ENCODE data around the gene ECI1. TPM values are rescaled to one million over a fixed set of nuclear protein-coding genes. Genes with fewer than 3 reads are reported as not detected.

ECI1 gene
- total RNA-seq, 1 donor from 2014 or later = 50.4 TPM

DNA sequence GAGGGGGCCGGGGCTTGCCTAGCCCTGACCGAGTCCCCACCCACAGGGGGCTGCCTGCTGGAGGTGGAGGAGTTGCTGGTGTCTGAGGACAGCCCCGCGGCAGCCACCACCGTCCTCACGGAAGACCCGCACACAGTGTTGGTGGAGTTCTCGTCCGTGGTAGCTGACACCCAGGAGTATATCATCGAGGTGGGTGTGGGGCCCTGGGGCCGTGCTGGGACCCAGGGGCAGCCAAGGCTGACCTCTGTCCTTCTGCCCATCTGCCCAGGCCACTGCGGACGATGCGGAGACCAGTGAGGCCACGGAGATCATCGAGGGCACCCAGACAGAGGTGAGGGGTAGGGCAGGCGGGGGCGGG is 16.6 kb downstream of the ECI1 start:
- intact Hi-C loops (cut with DNase I) = no loop called here
- no peaks in the 10 kb centered on the region for H3K9me3 ChIP-seq
- DNase-seq (no peak), ATAC-seq (no peak)
- TF ChIP-seq, protein P1, sequence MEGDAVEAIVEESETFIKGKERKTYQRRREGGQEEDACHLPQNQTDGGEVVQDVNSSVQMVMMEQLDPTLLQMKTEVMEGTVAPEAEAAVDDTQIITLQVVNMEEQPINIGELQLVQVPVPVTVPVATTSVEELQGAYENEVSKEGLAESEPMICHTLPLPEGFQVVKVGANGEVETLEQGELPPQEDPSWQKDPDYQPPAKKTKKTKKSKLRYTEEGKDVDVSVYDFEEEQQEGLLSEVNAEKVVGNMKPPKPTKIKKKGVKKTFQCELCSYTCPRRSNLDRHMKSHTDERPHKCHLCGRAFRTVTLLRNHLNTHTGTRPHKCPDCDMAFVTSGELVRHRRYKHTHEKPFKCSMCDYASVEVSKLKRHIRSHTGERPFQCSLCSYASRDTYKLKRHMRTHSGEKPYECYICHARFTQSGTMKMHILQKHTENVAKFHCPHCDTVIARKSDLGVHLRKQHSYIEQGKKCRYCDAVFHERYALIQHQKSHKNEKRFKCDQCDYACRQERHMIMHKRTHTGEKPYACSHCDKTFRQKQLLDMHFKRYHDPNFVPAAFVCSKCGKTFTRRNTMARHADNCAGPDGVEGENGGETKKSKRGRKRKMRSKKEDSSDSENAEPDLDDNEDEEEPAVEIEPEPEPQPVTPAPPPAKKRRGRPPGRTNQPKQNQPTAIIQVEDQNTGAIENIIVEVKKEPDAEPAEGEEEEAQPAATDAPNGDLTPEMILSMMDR (IDR thresholded peaks at IDR 0.05) = no peak
- H3K27ac ChIP-seq = no peak overlapping the region
- H3K4me1 ChIP-seq = peaks cover 25% of the 10 kb centered on the region
- peaks cover 30% of the 10 kb centered on the region for H3K27me3 ChIP-seq (ENCODE audit: low read depth)
- no peak overlapping the region for H3K4me3 ChIP-seq
- H3K36me3 ChIP-seq = peaks cover 61% of the 10 kb centered on the region

- Histone ChIP-seq H3K27me3 (ENCODE audit: low read depth) (peaks cover 30% of the 10 kb centered on the region), H3K4me3 (no peak overlapping the region), H3K27ac (no peak overlapping the region), H3K9me3 (no peaks in the 10 kb centered on the region), H3K4me1 (peaks cover 25% of the 10 kb centered on the region), H3K36me3 (peaks cover 65% of the 10 kb centered on the region)
- DNase-seq (no peak), ATAC-seq (no peak)
- intact Hi-C loops (cut with DNase I) = no loop called here
- TF ChIP-seq, protein P1 (IDR thresholded peaks at IDR 0.05) = no peak
Measured at GRCh38 chr16:2233872-2234812, 17.2 kb downstream of the ECI1 start.

DNA sequence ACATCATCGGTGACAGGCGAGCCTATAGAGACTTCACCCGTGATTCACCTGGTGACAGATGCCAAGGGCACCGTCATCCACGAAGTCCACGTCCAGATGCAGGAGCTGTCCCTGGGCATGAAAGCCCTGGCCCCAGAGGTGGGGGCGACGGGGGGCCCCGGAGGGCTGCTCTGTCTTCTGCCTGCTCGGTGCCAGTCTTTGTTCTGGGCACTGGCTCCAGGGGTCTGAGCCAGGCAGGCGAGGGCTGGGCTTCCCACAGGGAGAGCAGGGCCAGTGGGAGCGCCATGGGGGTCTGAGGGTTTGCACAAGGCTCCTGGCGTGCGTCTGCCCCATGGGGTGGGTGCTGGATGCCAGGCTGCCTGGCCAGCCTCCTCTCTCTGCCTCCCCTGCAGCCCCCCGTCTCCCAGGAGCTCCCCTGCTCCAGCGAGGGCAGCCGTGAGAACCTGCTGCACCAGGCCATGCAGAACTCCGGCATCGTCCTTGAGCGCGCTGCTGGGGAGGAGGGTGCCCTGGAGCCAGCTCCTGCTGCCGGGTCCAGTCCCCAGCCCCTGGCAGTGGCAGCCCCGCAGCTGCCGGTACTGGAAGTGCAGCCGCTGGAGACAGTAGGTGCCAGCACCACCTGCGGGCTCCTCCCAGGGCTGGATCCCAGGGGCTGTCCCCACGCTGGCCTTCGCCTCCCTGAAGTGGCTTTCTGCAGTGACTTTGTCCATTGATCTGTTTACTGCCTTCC is 18.2 kb downstream of the ECI1 start:
- ATAC-seq (no peak), DNase-seq (no peak)
- TF ChIP-seq, protein P1 (IDR thresholded peaks at IDR 0.05) = no peak
- Histone ChIP-seq H3K36me3 (peaks cover 75% of the 10 kb centered on the region), H3K27me3 (ENCODE audit: low read depth) (peaks cover 30% of the 10 kb centered on the region), H3K27ac (no peak overlapping the region), H3K4me3 (no peak overlapping the region), H3K4me1 (peaks cover 24% of the 10 kb centered on the region), H3K9me3 (no peaks in the 10 kb centered on the region)
- intact Hi-C loops (cut with DNase I) = no loop called here

DNA sequence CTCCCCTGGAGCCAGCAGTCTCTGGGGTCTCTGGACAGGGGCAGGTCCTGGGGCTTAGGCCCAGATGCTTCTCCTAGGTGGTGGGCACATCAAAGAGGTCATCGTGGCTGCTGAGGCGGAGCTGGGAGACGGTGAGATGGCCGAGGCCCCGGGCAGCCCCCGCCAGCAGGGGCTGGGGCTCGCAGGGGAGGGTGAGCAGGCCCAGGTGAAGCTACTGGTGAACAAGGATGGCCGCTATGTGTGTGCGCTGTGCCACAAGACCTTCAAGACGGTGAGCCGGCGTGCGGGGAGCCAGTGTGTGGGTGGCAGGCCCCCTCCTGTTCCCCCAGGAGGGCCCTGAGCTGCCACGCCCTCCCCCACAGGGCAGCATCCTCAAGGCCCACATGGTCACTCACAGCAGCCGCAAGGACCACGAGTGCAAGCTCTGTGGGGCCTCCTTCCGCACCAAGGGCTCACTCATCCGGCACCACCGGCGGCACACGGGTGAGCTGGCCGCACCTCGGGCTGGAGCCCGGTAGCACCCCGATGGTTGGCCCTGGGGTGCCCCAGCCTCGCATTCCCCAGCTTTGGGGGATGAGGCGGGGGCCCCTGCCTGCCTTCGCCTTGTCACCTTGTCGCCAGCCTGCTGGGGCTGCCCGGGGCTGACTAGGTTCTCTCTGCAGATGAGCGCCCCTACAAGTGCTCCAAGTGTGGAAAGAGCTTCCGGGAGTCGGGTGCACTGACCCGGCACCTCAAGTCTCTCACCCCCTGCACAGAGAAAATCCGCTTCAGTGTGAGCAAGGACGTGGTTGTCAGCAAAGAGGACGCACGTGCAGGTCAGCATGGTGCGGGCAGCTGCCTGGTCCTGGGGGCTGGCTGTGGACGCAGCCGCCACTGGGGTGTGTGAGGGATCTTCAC is 19.0 kb downstream of the ECI1 start:
- Histone ChIP-seq H3K36me3 (peaks cover 78% of the 10 kb centered on the region), H3K4me3 (no peak overlapping the region), H3K27me3 (ENCODE audit: low read depth) (peaks cover 24% of the 10 kb centered on the region), H3K4me1 (peaks cover 15% of the 10 kb centered on the region), H3K27ac (no peak overlapping the region), H3K9me3 (no peaks in the 10 kb centered on the region)
- DNase-seq (no peak), ATAC-seq (no peak)
- TF ChIP-seq, protein P1 (IDR thresholded peaks at IDR 0.05) = no peak
- intact Hi-C loops (cut with DNase I) = no loop called here
